SK-N-SH treated with all-trans-retinoic acid at 6 μM for 48 hours (cell line): ENCODE results near the gene SDCCAG8.

Source experiments
- CREB5 ChIP-seq: fragments of 250-450 bp; sonication (Bioruptor Pico); IDR thresholded peaks from 2 replicates; pipeline ENCODE4 v1.5.1; 2020; ENCODE audit warnings: low read depth, mild to moderate bottlenecking, moderate library complexity
- CSRNP3 ChIP-seq: fragments of 250-450 bp; sonication (Bioruptor Pico); IDR thresholded peaks from 2 replicates; pipeline ENCODE4 v1.5.1; 2021; ENCODE audit warnings: mild to moderate bottlenecking, moderate library complexity
- ESRRG ChIP-seq: fragments of 250-450 bp; sonication (Bioruptor Pico); IDR thresholded peaks from 2 replicates; pipeline ENCODE4 v1.6.1; 2021; ENCODE audit warnings: mild to moderate bottlenecking
- GLIS3 ChIP-seq: fragments of 250-450 bp; sonication (Bioruptor Pico); IDR thresholded peaks from 2 replicates; pipeline ENCODE4 v1.5.0; 2020; ENCODE audit warnings: mild to moderate bottlenecking, moderate library complexity
- OSR1 ChIP-seq: fragments of 250-450 bp; sonication (Bioruptor Pico); IDR thresholded peaks from 2 replicates; pipeline ENCODE4 v1.8.0; 2022; ENCODE audit warnings: moderate library complexity, mild to moderate bottlenecking, inconsistent platforms
- PATZ1 ChIP-seq: fragments of 250-450 bp; sonication (Bioruptor Pico); IDR thresholded peaks from 2 replicates; pipeline ENCODE4 v1.8.0; 2020; ENCODE audit warnings: mild to moderate bottlenecking, moderate library complexity, borderline replicate concordance
- SNAI2 ChIP-seq: fragments of 250-450 bp; sonication (Bioruptor Pico); IDR thresholded peaks from 2 replicates; pipeline ENCODE4 v1.5.0; 2020; ENCODE audit warnings: mild to moderate bottlenecking, moderate library complexity
- TOX ChIP-seq: fragments of 250-450 bp; sonication (Bioruptor Pico); IDR thresholded peaks from 2 replicates; pipeline ENCODE4 v1.8.0; 2021; ENCODE audit warnings: mild to moderate bottlenecking, moderate library complexity, borderline replicate concordance
- ZC3H10 ChIP-seq: fragments of 250-450 bp; sonication (Bioruptor Pico); IDR thresholded peaks from 2 replicates; pipeline ENCODE4 v1.5.1; 2021; ENCODE audit warnings: mild to moderate bottlenecking, moderate library complexity
- ZNF70 ChIP-seq: fragments of 450-650 bp; formaldehyde crosslinking; IDR thresholded peaks from 2 replicates; pipeline ENCODE4 v1.5.0; 2020; ENCODE audit warnings: mild to moderate bottlenecking, moderate library complexity

GRCh38 chr1:243388276-243388675, 132.4 kb downstream of the SDCCAG8 start:
- no peak for TF ChIP-seq CREB5 (CRISPR knock-in tag)
- TF ChIP-seq PATZ1 (CRISPR knock-in tag): no peak
- no peak for TF ChIP-seq ZNF70 (CRISPR knock-in tag)
- no peak for TF ChIP-seq GLIS3 (CRISPR knock-in tag)
- no peak for TF ChIP-seq ZC3H10
- no peak for TF ChIP-seq SNAI2 (CRISPR knock-in tag)
- TF ChIP-seq ESRRG (CRISPR knock-in tag): no peak
- TF ChIP-seq TOX (CRISPR knock-in tag): no peak
- TF ChIP-seq OSR1 (CRISPR knock-in tag): no peak
- TF ChIP-seq CSRNP3 (CRISPR knock-in tag): no peak
